GM12874 (cell line): ENCODE data around the gene WSCD1.

ENCODE experiments used
- TF ChIP-seq, protein P1 (sequence below): IDR thresholded peaks from 2 replicates; pipeline ENCODE4 v1.5.1; 2011; ENCODE audit warnings: low read depth, mild to moderate bottlenecking, control low read depth, low read length, moderate library complexity; ENCODE audit not compliant: insufficient read depth

The WSCD1 gene

DNA sequence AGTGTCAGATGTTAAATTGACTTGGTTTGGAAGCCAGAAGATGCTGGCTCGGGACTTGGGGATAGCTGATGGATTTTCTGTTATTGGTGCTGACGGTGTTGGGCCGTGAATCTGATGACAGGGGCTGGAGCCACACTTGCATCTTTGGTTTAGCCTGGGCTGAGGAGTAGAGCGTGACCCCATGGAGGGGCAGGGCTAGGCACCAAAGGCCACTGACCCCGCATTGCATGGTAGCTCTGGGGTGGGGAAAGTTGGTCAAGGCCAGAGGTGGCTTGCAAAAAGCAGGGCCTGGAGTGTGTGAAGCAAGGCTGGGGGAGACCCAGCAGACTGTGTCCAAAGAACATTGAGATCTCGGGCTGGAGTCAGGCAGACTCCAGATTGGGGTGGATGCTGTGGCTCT, 25.3 kb downstream of the WSCD1 start:
- TF ChIP-seq, protein P1, sequence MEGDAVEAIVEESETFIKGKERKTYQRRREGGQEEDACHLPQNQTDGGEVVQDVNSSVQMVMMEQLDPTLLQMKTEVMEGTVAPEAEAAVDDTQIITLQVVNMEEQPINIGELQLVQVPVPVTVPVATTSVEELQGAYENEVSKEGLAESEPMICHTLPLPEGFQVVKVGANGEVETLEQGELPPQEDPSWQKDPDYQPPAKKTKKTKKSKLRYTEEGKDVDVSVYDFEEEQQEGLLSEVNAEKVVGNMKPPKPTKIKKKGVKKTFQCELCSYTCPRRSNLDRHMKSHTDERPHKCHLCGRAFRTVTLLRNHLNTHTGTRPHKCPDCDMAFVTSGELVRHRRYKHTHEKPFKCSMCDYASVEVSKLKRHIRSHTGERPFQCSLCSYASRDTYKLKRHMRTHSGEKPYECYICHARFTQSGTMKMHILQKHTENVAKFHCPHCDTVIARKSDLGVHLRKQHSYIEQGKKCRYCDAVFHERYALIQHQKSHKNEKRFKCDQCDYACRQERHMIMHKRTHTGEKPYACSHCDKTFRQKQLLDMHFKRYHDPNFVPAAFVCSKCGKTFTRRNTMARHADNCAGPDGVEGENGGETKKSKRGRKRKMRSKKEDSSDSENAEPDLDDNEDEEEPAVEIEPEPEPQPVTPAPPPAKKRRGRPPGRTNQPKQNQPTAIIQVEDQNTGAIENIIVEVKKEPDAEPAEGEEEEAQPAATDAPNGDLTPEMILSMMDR, result no peak

DNA sequence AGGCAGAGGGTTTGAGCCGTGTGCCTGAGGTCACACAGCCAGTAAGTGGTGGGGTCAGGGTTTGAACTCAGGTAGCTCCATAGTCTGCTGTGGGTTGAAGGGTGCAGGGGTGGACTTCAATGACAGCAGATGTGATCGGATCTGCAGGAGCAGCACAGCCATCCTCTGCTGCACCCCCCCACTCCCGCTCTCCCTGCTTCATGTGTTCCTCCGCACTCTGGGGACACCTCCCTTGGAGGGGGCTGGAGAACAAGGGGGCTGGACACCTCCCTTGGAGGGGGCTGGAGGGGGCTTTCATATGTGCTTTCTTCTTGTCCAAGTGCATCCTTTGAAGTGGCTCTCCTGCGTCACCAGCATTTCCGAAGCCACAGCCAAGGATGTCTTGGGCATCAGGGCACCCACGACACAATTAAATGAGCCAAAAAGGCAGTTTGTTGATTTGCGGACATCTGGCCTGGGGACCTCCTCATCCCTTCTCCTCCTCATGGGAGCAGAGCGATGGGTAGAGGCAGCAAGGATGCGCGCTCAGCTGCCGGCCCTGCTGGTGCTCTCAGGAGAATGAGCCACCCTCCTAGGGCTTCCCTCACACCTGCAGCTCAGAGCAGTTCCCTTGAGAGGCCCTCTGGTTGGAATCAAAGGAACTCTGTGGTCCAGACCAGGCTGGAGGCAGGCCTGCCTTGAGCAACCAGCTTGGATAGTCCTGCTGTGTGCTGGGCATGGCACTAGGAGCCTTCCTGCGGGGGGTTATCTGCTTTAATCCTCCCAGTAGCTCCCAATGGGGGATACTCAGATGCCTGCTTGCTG, 26.2 kb downstream of the WSCD1 start:
- TF ChIP-seq, protein P1, result no peak

DNA sequence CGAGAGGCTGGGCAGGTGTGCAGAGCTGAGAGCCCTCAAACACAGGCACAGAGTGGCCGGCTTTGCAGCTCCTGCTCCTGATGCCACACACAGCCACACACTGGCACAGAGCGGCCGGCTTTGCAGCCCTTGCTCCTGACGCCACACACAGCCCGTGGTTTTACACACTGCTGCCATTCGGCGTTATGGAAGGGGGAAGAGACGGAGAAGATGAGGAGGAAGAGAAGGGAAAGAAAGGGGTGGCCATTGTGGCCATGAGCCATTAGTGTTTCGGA, 26.8 kb downstream of the WSCD1 start:
- TF ChIP-seq, protein P1, result no peak

DNA sequence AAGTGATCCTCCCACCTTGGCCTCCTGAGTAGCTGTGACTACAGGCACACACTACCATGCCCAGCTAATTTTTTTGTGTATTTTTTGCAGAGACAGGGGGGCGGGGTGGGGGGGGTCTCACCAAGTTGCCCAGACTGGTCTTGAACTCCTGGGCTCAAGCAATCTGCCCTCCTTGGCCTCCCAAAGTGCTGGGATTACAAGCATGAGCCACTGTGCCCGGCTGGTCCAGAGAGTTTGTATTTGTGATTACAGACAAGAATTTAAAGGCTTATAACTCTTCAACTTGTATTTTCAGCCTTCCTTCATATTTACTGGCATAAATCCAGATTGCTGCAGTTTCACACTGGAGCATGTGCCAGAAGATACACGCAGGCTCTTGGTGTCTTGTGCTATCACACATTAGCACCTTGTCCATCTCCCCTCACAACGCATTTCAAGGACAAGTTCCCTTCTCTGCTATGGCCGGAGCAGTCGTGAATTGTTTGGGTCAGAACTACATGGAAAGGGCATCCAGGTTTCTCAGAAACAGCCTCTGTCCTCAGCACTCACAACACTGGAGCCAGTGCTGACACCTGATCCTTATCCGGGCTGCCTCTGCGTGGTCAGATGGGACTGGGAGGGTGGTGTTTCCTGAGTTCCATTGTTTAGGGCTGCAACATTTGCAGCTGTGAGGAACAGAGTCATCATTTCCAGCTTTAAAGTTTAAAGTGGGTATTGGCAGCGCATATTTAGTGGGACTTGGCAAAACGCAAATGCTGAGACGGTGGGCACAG, 28.1 kb downstream of the WSCD1 start:
- TF ChIP-seq, protein P1, result no peak

DNA sequence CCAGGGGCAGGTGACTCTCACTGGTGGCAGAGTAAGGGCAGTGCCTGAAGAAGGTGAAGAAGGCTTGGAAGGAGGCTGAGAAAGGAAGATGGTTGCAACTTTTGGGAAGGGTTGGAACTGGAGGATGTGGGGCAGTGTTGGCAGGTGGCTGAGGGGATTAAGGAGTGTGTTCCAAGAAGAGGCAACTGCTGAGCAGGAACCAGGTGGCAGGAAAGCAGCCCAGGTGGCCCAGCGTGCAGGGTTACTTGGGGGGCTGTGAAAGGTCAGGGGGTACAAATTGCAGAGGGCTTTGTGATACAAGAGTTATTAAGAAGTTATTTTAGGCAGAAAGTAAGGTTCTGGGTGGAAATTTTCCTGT, 28.6 kb downstream of the WSCD1 start:
- TF ChIP-seq, protein P1, result no peak

DNA sequence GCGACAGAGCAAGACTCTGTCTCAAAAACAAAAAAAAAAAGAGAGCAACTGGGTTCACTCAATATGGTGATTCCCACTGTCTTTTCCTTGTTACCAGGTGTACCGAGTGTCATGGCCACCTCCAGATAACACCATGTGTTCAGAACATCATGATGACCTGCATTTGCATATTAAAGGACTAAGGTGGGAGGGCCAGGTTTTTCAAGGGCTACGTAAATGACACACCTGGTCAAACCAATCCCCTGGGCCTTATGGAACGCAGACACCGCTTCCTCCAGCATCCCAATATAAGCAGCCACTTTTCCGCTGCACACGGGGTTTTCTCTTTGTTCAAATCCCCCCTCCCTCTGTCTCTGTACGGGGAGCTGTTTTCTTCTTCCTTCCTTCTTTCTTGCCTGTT, 29.3 kb downstream of the WSCD1 start:
- TF ChIP-seq, protein P1, result no peak

DNA sequence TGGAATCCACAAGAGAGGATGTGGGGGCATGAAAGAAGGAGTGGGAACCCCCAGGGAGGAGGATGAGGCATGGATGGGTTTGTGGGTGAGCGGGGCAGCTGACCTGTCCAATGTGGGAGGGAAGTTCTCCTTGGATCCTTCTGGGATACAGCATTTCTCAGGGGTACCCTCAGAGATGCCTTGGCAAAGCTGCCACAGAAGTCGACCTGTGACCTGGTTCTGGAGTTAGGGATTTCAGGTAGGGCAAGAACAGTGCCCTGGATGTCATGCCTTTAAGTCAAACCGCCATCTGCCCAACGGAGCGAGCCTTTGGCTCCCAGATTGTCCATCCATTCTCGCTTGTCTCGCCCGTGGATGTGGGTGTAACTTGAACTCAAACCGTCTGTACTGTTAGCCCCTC, 30.0 kb downstream of the WSCD1 start:
- TF ChIP-seq, protein P1, result no peak
